Dermis blood vessel endothelial cell (primary cell): Measurements from ENCODE around the gene CCDC194. TPM values are rescaled to one million over a fixed set of nuclear protein-coding genes. Genes with fewer than 3 reads are reported as not detected.

ENCODE experiments used
- DNase-seq: peaks from one replicate; pipeline ENCODE4 v3.0.0; 2010
- total RNA-seq: library from RNA; depleted of rRNA; stranded (reverse); fragments of >200 nt; gene quantifications from 2 replicates; pipeline ENCODE4 v1.2.3, GENCODE V29; 2014

CCDC194 gene
- total RNA-seq, 1 donor from 2014 or later, result 0.17 TPM

DNA sequence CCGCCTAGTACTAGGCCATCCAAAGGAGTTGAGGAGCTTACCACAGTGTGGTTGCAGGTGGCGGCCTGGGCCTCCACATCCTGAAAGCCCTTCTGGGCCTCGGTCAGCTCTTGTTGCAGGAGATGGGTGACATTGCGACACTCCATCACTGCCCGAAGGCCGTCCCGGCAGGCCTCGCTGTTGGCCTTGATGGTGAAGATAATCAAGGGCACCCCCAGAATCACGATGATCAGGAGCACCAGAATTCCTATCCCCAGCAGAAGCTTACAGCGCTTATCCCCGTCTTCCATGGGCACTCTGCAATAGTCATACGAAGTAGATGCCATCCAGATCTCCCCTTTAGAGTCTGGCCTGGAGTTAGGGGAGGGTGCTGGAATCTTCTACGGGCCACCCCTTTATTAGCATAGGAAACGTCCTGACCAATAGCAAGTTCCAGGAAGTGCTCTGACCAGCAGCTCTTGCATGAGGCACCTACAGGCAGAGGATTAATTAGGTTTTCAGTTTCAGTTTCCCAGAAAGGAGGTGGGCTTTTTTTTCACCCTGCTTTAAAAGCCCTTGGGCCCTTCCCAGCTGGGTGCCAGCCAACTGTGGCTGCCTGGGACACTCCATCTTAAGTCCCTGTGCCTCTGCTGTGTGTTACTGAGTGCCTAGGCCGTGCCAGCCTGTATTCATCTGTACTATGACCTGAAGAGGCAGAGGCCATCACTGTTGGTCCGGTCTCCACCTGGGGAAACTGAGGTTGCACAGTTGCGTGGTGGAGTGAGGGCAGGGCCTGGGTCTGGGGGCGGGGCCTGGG is 11.5 kb upstream of the CCDC194 start, which contains the start of gene BST2:
Gene BST2, minus strand, starts transcription at position 381 of the 796 bp plus-strand sequence. Its CDS starts 55 bp downstream, at position 326.
- peak; percentile 68 for DNase-seq

DNA sequence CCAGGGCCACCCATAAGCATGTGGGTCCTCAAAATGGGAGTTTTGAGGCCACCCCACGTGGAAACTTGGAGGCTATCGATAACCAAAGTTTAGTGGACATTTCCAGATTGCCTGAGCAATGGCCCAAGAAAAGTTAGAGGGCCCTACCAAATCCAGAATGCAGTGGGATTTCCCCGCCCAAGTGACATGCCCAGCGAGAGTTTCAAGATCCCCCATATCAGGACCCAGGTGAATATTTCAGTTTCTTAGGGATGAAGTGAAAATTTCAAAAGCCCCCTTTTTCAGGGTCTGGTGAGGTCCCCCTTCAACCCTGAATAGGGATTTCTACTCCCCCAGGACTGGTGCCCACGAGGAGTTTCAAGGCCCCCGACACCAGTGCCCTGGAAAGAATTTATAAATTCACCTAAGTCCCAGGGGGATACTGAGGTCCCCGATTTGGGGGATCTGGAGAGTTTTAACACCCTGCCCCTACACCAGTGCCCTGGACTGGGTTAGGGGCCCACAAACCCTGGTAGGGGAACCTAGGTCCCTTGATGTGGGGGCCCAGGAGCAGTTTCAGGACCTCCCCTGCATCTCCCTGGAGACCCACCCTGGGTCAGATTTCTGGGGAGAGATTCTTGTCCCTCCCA is 10.7 kb upstream of the CCDC194 start:
- no peak for DNase-seq

DNA sequence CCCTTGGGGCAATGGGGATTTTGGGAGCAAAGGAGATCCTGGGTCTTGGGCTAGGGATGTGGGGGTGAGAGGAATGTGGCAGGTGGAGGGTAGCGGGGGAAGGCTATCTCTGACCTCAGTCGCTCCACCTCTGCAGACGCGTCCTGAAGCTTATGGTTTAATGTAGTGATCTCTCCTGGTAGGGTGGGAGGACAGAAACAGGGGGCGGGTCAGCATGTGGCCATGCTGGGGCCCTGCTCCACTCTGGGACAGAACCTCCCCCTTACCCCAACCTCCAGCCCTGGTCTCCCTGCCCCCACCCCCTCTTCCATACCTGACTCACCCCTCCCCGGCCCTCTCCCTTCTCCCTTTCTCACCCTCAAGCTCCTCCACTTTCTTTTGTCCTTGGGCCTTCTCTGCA is 10.0 kb upstream of the CCDC194 start:
- no peak for DNase-seq

DNA sequence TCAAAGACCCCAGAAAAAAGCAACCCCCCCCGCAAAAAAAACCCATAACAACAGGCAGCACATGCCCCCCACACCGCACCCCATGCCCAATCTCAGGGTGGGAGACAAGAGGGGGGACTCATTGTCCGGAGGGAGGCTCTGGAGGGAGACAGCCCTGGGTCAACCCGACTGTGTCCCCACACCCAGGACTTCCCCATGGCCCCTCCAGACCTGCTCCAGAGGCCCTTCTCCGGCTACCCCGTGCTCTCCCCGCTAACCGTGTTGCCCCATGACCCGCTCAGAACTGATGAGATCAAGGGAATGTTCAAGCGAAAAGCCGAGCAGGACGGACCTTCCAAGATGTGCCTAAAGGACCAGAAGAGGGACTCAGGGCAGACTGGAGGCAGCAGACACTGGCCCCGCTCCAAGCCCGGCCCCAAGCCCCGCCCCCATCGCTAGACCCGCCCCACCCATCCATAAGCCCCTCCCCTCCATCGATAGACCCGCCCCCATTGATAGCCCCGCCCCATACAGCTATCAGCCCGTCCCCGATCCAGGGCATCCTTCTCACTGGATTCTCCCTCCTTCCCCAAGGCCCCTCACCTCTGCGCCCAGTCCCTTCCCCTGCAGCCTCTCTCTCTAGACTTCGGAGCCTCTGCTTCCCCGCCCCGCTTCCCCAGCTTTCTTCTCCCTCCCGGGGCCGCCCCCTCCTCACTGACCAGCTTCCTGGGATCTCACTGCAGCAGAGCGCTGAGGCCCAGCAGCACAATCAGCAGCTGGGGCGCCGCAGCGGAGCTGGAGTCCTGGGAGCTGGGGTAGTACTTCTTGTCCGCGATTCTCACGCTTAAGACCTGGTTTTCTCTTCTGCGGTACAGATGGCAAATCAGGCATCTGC is 9.2 kb upstream of the CCDC194 start:
- peak; percentile 31 for DNase-seq

DNA sequence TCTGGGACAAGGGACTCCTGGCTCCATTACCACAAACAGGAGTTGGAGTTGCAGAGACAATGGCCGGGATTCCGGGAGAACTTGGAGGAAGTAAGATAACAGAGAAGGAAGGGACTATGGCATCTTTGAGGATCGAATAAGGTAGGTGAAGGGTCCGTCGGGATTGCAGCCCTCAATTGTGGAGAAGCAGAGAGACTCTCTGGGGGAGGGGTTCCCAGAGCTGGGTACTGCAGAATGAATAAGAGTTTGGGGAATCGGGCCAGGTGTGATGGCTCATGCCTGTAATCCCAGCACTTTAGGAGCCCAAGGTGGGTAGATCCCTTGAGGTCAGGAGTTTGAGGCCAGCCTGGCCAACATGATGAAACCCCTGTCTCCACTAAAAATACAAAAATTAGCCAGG is 7.6 kb upstream of the CCDC194 start:
- peak; percentile 48 for DNase-seq

DNA sequence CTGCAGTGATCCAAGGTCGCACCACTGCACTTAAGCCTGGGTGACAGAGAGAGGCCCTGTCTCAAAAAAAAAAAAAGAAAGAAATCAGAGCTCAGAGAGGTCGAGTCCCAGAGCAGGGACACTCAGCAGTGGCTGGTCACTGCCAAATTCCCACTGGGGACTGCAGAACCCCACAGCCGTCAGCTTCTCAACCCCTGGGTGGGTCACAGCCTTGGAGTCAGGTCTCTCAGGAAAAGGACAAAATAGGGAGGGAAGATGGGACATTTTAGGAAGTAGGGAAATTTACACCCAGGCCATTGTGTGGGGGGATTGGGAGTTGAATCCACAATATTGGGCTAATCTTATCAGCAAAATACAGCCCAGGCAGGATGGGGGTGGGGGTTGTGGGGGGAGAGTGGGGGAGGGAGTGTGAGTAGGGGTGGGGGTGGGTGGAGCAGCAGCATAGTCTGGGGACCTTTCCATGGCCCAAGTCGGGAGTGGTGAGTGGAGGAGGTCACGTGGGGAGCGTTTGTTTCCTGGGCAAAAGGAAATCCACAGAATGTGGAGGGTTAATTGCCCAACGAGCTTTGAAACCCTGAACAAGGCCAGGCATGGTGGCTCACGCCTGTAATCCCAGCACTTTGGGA is 5.0 kb upstream of the CCDC194 start:
- no peak for DNase-seq

DNA sequence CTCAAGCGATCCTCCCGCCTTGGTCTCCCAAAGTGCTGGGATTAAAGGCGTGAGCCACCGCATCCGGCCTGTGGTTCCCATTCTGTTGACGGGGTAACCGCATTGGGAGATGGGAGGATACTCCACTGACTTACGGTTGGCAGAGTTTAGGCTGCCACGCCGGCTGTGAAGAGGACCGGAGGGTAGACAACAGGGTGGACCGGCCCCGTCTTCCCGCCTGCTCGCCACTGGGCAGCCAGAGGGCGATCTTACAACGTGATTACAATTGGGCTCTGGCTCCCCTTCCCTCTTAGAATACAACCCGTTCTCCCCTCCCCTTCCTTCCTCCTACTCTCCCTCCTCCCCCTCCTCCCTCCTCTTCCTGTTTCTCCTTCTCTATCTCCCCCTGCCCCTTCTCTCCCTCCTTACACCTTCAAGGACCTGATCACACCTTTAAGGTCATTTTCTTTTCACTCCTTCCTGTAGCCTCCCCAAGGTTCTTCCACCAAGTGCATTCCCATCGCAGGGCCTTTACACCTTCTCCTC is 957 bp upstream of the CCDC194 start:
- DNase-seq, result peak; percentile 74

DNA sequence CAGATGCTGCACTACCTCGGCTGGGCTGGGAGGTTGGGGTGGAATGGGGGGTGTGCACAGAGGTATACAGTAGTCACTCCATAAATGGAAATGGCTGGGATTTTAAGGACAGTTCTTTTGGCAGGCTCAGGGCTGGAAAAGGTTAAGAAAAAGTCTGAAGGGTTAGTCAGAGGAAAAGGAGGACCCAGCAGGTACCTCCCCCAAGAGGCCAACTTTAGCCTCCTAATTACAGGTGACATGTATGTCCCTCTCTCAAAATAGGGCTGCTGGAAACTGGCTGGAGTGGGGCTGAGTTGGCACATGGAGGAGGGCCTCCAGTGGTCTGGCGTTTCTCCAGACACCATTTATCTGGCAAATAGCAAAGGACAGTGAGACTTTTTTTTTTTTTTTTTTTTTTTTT is 994 bp downstream of the CCDC194 start:
- DNase-seq, result no peak

DNA sequence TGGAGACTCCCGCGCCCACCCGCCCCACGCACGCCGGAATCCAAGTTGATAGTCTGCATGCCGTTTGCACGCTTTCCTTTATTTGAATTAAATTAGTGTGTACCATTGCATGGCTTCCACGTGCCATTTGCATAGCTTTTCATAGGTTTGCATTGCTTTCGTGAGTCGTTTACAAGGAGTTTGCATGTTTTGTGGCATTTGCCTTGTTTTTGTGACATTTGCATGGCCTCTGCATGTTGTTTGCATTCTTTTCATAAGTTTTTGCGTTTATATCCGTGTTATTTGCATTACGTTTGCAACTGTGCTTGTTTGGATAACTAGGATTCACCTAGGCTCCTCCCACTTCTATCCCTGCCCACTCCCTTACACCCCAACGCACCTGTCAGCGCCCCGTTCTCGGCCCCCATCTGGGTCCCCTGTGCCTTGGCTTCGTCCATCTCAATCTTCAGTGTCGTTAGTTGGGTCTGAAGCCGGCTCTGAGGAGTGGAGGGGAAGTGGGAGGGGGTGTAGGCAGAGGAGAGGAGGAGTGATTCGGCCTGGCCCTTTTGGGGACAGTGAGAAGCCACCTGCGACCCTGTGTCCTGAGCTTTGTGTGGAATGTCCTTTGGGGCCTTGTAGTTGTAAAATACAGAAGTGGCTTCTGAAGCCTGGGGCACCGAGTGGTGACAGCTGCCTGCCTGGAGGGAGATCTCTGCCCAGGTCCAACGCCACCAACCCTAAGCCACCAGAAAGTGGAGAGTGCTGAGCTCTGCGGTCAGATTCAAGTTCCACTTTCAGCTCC is 2.4 kb downstream of the CCDC194 start:
- DNase-seq, result no peak

DNA sequence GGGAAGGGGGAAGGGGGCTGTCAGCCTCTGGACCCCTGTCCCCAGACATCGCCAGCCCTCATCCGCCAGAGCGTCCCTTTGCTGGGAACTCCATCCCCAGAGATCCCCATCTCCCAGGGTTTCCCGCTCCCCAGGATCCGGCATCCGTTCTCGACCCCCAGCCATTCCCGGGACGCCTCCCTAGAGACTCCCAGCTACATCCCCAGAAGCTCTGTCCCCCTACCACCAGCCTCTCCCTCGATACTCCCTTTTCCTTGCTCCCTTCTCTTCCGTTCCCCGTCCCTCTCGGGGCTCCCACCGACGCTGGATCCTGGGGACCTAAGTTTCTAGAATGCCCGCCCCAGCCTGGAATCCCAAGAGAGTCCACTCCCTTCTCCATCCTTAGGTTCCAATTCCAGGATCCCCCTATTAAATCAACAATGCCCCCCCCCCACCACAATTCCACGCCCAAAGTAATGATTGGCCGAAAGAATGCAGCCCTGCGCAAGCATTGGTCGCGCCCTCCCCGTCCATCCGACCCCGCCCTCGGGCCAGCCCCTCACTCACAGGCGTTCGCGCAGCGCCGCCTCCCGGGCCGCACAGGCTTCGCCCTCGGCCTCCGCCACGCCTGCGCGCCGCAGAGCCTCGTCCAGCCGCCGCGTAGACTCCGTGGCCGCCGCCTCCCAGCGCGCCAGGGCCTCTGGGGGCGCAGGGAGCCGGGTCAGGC is 3.2 kb downstream of the CCDC194 start:
- DNase-seq, result peak; percentile 95

DNA sequence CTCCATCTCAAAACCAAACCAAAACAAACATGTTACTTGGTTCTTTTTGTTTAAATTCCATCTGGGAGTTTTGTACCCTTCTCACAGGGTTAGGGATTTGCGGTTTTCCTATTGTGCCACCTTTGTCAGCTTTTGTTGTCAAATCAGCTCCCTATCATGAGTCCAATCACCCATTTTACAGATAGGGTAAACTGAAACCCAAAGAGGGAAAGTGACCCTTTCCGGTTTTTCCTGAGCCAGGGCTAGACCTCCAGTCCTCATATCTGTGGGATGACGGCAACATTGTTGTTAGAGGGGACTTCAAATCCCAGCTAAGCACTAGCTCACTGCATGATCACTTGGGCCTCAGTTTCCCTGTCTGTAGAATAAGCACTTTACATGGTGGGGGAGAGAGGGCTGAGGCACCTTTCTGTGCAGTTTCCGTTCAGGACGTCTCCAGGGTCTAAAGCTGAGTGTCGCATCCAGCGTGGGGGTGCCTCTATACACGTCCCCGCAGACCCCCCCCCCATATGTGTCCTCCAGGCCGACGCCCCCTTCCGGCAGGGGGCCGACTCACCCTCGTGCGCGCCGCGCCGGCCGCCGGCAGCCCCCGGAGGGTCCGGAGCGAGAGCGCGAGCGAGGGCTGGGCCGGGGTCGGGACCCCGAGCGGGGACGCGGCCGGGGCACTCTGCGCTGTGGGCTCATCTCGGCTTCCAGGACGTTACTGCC is 3.9 kb downstream of the CCDC194 start:
- DNase-seq, result no peak

DNA sequence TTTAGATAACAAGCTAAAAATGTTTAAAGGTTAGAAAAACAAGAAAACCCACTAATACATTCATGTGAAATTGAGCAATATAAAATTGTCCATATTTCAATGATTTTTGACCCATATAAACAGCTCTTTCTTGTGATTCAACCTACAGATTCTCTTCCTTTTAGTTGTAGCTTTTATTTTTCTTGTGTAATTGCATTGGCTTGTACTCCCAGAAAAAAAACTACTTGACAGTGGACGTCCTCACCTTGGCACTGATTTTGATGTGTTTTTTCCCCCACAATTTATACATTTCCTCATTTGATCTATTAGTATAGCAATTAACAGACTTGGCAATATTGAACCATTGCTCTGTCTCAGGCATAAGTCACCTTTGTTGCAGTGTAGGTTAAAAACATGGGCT is 4.7 kb downstream of the CCDC194 start:
- no peak for DNase-seq

DNA sequence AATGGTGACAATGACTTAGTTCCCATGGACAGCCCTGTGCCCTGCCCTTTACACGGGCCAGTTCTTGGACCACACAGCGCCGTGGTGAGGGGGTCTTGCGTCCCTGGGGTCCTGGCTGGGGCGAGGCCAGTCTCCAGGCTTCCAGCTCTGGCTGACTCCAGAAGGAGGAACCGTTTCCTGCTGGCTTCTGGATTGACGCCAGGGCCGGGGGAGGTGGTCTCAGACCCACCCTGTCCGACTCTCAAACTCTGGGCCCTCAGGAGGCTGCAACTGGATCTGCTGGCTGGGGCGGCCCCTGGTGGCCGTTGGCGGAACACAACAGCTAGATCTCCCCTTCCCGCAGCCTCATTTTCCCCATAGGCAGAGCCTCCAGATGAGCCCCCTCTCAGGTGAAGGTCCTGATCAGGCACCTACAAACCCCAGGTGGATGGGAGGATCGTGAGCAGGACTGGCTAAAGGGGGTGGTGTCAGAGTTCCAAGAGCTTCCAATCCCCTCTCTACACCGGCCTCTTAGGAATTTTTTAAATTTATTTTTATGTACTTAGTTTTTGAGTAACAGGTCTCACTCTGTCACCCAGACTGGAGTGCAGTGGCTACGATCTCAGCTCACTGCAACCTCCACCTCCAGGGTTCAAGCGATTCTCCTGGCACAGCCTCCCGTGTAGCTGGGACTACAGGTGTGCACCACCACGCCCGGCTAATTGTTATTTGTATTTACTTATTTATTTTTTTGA is 8.0 kb downstream of the CCDC194 start:
- peak; percentile 77 for DNase-seq

DNA sequence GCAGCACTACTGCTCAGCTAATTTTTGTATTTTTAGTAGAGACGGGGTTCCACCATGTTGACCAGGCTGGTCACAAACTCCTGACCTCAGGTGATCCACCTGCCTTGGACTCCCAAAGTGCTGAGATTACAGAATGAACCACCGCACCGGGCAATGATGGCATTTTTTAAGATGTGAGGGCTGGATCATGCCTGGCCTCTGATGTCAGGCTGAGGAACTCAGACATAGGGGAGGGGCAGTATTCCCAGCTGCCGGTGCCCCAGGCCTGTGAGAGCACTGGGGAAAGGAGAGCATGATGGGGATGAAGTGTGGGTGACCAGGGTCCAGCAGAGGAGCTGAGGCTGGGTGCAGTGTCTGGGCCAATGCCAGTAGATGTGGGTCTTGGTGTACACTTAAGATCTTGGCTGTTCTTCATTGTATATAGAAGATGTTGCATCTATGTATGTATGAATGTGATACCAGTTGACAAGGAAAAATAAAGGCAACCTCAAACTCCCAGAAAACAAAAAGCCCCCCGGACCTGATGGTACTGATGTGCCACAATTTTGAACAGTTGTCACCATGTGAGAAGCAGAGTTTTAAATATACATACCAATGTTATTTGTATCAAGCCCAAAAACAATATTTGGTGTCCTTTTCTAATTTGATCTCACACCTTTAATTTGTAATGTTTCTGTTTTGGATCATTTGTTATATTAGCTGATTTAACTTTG is 13.4 kb downstream of the CCDC194 start:
- no peak for DNase-seq

DNA sequence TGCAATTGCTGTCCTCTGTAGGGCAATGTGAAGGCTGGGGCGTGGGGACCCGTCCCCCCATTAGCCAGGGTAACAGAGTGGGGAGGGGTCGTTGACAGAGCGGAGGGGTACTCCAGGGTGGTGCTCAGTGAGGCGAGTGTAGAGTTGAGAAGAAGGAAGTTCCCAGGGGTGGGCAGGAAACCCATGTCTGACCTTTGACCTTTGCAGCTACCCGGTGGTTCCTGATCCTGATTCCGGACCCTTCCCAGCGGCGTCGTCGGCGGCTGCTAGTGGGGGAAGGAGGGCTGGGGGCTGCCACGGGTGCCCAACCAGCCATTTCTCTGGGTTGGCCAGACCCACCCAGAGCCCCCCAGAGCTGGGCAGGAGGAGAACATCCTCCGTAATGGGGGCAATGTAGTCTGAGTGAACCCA is 14.8 kb downstream of the CCDC194 start:
- DNase-seq, result peak; percentile 68

DNA sequence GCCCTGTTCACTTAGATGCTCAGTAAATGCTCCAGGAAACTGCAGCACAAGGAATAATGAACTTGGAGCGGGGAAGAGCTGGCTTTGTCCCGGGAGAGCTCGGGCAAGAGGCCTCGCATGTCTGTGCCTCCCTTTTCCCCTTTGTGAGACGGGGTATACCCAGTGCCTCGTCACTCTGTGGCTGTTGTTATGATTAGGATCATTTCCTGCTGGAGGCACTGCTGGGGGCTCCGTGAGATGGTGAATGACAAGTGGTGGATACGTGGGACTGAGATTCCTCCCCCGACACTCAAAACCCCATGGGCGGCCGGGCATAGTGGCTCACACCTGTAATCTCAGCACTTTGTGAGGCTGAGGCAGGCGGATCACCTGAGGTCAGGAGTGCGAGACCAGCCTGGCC is 15.7 kb downstream of the CCDC194 start:
- DNase-seq, result peak; percentile 28

DNA sequence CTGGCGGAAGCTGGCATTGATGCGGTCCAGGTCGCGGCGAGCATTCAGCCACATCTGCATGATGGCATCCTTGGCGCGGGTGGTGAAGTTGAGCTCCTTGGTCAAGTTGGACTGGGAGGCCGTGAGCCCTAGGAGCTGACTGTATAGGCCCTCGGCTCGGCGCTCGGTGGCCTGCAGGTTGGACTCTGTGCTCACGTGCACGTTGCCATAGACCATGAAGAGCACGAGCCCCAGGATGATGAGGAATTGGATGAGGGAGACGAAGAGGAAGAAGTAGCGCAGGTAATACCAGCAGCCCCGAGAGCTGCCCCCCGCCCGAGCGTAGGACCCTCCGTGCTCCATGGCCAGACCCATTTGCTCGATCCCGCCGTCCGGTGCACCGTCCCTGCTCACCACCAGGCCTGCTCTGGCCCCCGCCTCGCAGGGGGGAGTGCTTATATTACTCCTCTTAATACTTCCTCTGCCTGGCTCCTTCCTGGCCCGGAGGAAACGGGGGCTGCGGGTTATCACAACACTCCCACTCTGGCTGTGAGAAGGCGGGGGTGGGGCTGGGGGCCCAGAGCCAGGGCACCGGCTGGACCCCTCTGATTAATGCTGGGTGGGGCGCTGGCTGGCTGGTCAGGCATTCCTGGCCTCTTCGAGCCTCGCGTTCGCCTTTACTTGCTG is 16.9 kb downstream of the CCDC194 start, which contains the start of gene PLVAP:
Gene PLVAP, minus strand, starts transcription at position 408 of the 666 bp plus-strand sequence. Its CDS starts 54 bp downstream, at position 354.
- peak; percentile 60 for DNase-seq

DNA sequence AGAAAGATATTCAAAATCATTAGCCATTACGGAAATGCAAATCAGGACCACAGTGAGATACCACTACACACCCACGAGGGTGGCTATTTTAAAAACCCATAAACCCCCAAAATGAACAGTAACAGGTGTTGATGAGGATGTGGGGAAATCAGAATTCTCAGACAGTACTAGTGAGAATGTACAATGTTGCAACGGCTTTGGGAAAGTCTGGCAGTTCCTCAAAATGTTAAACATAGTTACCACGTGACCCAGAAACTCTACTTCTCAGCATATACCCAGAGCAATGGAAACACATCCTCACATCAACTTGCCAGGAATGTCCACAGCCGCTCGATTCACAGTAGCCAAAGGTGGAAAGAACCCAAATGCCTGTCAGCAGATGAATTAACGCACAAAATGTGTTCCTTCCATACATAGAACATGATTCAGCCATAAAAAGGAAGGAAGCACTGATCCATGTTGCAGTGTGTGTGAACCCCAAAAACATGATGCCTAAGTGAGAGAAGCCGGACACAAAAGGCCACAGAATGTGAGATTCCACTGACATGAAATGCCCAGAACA is 23.9 kb downstream of the CCDC194 start:
- peak; percentile 28 for DNase-seq
